ENCODE results near the gene WNT4. TPM values are rescaled to one million over a fixed set of nuclear protein-coding genes. Genes with fewer than 3 reads are reported as not detected.

Gene WNT4
- polyA plus RNA-seq, 3 donors: not detected

DNA sequence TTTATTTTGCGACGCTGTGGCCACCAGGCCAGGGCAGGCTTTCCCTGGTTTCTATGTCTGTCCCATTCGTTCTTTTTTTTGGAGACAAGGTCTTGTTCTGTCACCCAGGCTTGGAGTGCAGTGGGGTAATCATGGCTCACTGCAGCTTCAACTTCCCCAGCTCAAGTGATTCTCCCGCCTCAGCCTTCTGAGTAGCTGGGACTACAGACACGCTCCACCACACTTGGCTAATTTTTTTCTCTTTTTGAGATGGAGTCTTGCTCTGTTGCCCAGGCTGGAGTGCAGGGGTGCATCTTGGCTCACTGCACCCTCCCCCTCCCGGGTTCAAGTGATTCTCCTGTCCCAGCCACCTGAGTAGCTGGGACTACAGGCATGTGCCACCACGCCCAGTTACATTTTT, 43.4 kb upstream of the WNT4 start:
- TF ChIP-seq, protein P1, sequence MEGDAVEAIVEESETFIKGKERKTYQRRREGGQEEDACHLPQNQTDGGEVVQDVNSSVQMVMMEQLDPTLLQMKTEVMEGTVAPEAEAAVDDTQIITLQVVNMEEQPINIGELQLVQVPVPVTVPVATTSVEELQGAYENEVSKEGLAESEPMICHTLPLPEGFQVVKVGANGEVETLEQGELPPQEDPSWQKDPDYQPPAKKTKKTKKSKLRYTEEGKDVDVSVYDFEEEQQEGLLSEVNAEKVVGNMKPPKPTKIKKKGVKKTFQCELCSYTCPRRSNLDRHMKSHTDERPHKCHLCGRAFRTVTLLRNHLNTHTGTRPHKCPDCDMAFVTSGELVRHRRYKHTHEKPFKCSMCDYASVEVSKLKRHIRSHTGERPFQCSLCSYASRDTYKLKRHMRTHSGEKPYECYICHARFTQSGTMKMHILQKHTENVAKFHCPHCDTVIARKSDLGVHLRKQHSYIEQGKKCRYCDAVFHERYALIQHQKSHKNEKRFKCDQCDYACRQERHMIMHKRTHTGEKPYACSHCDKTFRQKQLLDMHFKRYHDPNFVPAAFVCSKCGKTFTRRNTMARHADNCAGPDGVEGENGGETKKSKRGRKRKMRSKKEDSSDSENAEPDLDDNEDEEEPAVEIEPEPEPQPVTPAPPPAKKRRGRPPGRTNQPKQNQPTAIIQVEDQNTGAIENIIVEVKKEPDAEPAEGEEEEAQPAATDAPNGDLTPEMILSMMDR (IDR thresholded peaks at IDR 0.05): no peak
- Histone ChIP-seq H3K4me1 (ENCODE audit: control insufficient read depth in 1 of 2, insufficient read depth in 2 of 2, low read length in 2 of 2) (no peaks in the 10 kb centered on the region), H3K27ac (ENCODE audit: low read depth in 1 of 2, low read length in 2 of 2) (no peak overlapping the region), H4K20me1 (ENCODE audit: insufficient read depth, low read length) (no peaks in the 10 kb centered on the region), H3K36me3 (replicated peaks in 1 of 2; ENCODE audit: control insufficient read depth in 1 of 2, insufficient read depth in 2 of 2, low read length in 2 of 2) (no peaks in the 10 kb centered on the region), H2AFZ (ENCODE audit: insufficient read depth, low read depth, low read length, poor library complexity, severe bottlenecking) (no peak overlapping the region), H3K4me3 (replicated peaks in 1 of 3; ENCODE audit: low read depth in 2 of 3, low read length in 3 of 3) (no peak overlapping the region), H3K4me2 (replicated peaks; ENCODE audit: extremely low read depth, low read length, poor library complexity, severe bottlenecking) (no peak overlapping the region), H3K79me2 (ENCODE audit: insufficient read depth, low read length) (no peaks in the 10 kb centered on the region), H3K9me3 (replicated peaks in 1 of 2; ENCODE audit: control insufficient read depth in 1 of 2, insufficient read depth in 1 of 2, low read length in 2 of 2) (no peaks in the 10 kb centered on the region), H3K27me3 (ENCODE audit: control insufficient read depth in 2 of 2, insufficient read depth in 2 of 2, low read length in 2 of 2) (no peaks in the 10 kb centered on the region), H3K9ac (ENCODE audit: insufficient read depth, low read length, poor library complexity, severe bottlenecking) (no peak overlapping the region)
- Mint-ChIP-seq H3K4me3 (no peak overlapping the region), H3K27me3 (ENCODE audit: low read depth in 3 of 3) (peaks cover 15 to 18% (median 16%) of the 10 kb centered on the region in 3 donors), H3K9me3 (no peaks in the 10 kb centered on the region), H3K27ac (no peak overlapping the region), H3K4me1 (no peaks in the 10 kb centered on the region), H3K36me3 (no peaks in the 10 kb centered on the region)
- intact Hi-C loops (cut with micrococcal nuclease): no loop called here
- no peak for DNase-seq
- WGBS (ENCODE audit: insufficient coverage): 89% methylated on average over 3 of the region's 7 CpGs

DNA sequence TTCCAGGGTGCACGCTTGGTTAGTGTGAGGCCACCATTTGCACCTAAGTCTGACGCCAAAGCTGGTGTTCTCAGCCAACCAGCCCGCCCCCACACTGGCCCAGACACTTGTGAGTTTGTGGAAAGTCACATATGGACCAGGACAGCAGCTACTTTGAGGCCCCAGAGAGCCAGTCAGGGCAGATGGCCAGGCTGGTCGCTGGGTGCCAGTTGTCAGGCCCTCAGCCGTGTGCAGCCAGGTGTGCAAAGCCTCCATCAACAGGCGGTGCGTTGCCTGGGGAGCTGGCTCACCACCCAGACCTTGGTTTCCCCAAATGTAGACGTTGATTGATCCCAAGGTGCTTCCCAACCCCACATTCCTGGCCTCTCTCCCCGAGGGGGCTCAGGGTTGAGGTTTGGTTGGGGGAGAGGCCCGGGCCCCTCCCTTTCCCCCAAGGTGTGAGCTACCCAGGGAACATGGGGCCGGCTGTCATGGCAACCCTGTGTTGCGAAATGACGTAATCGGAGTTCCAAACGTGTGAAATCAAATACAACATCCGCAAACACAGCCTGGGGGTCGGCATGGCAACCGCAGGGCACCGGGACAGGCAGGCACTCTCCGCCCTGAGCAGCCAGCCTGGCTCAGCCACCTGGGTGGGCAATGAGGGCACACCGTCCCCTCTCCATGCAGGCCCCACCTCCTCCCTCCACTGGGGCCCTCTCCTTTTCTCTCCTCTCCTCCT, 42.2 kb upstream of the WNT4 start:
- Histone ChIP-seq H3K9ac (ENCODE audit: insufficient read depth, low read length, poor library complexity, severe bottlenecking) (no peak overlapping the region), H3K4me3 (replicated peaks in 1 of 3; ENCODE audit: low read depth in 2 of 3, low read length in 3 of 3) (no peak overlapping the region), H3K27ac (ENCODE audit: low read depth in 1 of 2, low read length in 2 of 2) (no peak overlapping the region), H3K4me1 (ENCODE audit: control insufficient read depth in 1 of 2, insufficient read depth in 2 of 2, low read length in 2 of 2) (no peaks in the 10 kb centered on the region), H4K20me1 (ENCODE audit: insufficient read depth, low read length) (no peaks in the 10 kb centered on the region), H3K9me3 (replicated peaks in 1 of 2; ENCODE audit: control insufficient read depth in 1 of 2, insufficient read depth in 1 of 2, low read length in 2 of 2) (no peaks in the 10 kb centered on the region), H3K79me2 (ENCODE audit: insufficient read depth, low read length) (no peaks in the 10 kb centered on the region), H3K4me2 (replicated peaks; ENCODE audit: extremely low read depth, low read length, poor library complexity, severe bottlenecking) (no peak overlapping the region), H3K27me3 (ENCODE audit: control insufficient read depth in 2 of 2, insufficient read depth in 2 of 2, low read length in 2 of 2) (no peaks in the 10 kb centered on the region), H3K36me3 (replicated peaks in 1 of 2; ENCODE audit: control insufficient read depth in 1 of 2, insufficient read depth in 2 of 2, low read length in 2 of 2) (no peaks in the 10 kb centered on the region), H2AFZ (ENCODE audit: insufficient read depth, low read depth, low read length, poor library complexity, severe bottlenecking) (no peak overlapping the region)
- TF ChIP-seq, protein P1 (IDR thresholded peaks at IDR 0.05): no peak
- 57% methylated on average over 17 of the region's 21 CpGs for WGBS (ENCODE audit: insufficient coverage)
- DNase-seq: no peak
- H3K27me3 Mint-ChIP-seq (ENCODE audit: low read depth in 3 of 3): peaks cover 16% of the 10 kb centered on the region in 3 donors
- H3K36me3 Mint-ChIP-seq: no peaks in the 10 kb centered on the region
- H3K9me3 Mint-ChIP-seq: no peaks in the 10 kb centered on the region
- no peak overlapping the region for H3K4me3 Mint-ChIP-seq
- no peak overlapping the region for H3K27ac Mint-ChIP-seq
- intact Hi-C loops (cut with micrococcal nuclease): no loop called here
- H3K4me1 Mint-ChIP-seq: no peaks in the 10 kb centered on the region
